ENCODE measurements around the gene AHNAK2. TPM values are rescaled to one million over a fixed set of nuclear protein-coding genes. Genes with fewer than 3 reads are reported as not detected.

Gene AHNAK2
- total RNA-seq, 1 donor from 2014 or later: 26.9 TPM

DNA sequence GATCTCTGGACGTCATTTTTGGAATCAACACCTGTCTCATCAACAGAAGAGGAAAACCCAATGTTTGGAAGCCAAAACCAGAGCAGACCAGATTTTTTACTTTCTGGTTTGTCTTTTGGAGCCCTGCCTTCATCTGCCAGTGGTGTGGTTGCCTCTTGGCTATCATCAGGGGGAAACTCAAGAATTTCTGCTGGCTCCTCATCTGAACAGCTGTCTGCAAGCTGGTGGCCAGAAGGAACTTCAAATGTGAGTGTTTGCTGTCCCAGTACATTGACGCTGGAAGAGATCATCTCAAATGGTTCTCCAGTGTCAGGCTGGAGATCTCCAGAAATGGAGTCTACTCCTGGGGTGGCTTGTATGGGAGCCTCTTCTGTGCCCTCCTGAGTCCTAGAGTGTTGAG, 39.7 kb downstream of the AHNAK2 start:
- TF ChIP-seq, protein P1, sequence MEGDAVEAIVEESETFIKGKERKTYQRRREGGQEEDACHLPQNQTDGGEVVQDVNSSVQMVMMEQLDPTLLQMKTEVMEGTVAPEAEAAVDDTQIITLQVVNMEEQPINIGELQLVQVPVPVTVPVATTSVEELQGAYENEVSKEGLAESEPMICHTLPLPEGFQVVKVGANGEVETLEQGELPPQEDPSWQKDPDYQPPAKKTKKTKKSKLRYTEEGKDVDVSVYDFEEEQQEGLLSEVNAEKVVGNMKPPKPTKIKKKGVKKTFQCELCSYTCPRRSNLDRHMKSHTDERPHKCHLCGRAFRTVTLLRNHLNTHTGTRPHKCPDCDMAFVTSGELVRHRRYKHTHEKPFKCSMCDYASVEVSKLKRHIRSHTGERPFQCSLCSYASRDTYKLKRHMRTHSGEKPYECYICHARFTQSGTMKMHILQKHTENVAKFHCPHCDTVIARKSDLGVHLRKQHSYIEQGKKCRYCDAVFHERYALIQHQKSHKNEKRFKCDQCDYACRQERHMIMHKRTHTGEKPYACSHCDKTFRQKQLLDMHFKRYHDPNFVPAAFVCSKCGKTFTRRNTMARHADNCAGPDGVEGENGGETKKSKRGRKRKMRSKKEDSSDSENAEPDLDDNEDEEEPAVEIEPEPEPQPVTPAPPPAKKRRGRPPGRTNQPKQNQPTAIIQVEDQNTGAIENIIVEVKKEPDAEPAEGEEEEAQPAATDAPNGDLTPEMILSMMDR (IDR thresholded peaks at IDR 0.05; ENCODE audit: unreplicated experiment): no peak
- peaks cover 16% of the 10 kb centered on the region for H3K36me3 Mint-ChIP-seq (ENCODE audit: low read depth, unreplicated experiment)

DNA sequence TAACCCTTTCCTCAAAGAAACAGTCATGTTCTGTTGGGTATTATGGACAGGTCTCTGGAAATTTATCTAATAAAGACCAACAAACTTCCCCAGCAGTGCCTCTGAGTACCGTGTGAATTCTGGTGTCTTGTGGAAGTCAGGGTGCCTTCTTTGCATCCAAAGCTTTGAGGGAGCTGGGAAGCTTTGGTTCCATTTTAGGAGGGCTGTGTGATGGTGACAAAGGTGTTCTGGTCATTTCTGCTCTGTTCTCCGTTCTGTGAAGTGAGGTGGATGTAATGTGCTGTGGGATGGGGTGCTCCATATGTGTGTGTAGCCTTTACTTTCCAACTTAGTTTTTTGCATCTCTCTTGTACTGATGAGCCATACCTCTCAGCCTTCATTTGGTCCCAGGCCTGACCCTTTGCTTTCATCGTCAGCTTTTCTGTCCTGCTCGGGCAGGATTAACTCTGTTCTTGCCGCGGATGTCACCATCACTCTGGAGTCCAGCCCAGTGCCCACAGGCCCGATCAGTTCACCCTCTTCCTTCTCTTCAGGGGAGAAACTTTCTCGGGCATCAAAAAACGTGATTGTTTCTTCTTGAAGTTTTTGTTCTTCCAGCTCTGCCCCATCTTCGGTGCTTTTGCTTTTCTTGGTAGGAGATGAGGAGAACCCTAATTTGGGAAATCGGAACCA, 40.3 kb downstream of the AHNAK2 start:
- TF ChIP-seq, protein P1 (IDR thresholded peaks at IDR 0.05; ENCODE audit: unreplicated experiment): no peak
- Mint-ChIP-seq H3K27me3 (ENCODE audit: unreplicated experiment) (peaks cover 21% of the 10 kb centered on the region), H3K36me3 (ENCODE audit: low read depth, unreplicated experiment) (peaks cover 16% of the 10 kb centered on the region), H3K9me3 (ENCODE audit: unreplicated experiment) (no peaks in the 10 kb centered on the region), H3K27ac (ENCODE audit: unreplicated experiment) (no peak overlapping the region), H3K4me3 (ENCODE audit: unreplicated experiment) (peak overlapping the region; percentile 32), H3K4me1 (ENCODE audit: unreplicated experiment) (peaks cover 10% of the 10 kb centered on the region)
- DNase-seq (ENCODE audit: low spot score): no peak

More for the DNA sequence above, 39.7 kb downstream of the AHNAK2 start:
- Mint-ChIP-seq H3K27ac (ENCODE audit: unreplicated experiment) (no peak overlapping the region), H3K4me1 (ENCODE audit: unreplicated experiment) (peaks cover 10% of the 10 kb centered on the region), H3K4me3 (ENCODE audit: unreplicated experiment) (no peak overlapping the region), H3K27me3 (ENCODE audit: unreplicated experiment) (peaks cover 21% of the 10 kb centered on the region), H3K9me3 (ENCODE audit: unreplicated experiment) (no peaks in the 10 kb centered on the region)
- no peak for DNase-seq (ENCODE audit: low spot score)

DNA sequence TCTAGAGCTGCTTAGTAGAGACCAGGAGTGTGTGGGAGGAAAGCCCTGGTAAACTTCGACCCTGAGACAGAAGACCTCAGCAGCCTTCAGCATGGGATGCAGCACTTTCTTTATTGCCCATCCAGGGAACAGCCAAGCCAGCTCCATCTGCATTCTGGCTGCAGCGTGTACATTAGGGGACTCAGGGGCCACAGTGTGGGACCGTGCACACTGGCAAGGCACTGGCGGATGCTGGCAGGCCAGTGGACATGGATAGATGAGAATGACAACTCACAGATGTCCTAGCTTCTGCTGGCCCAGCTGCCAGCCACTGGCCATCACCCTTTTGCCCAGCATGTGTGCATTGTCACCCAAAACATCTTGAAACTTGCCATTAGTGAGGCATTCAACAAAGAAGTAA, 41.0 kb downstream of the AHNAK2 start:
- Mint-ChIP-seq H3K4me3 (ENCODE audit: unreplicated experiment) (no peak overlapping the region), H3K36me3 (ENCODE audit: low read depth, unreplicated experiment) (peaks cover 16% of the 10 kb centered on the region), H3K27me3 (ENCODE audit: unreplicated experiment) (peaks cover 20% of the 10 kb centered on the region), H3K4me1 (ENCODE audit: unreplicated experiment) (peaks cover 10% of the 10 kb centered on the region), H3K9me3 (ENCODE audit: unreplicated experiment) (no peaks in the 10 kb centered on the region), H3K27ac (ENCODE audit: unreplicated experiment) (no peak overlapping the region)
- TF ChIP-seq, protein P1 (IDR thresholded peaks at IDR 0.05; ENCODE audit: unreplicated experiment): no peak
- no peak for DNase-seq (ENCODE audit: low spot score)

DNA sequence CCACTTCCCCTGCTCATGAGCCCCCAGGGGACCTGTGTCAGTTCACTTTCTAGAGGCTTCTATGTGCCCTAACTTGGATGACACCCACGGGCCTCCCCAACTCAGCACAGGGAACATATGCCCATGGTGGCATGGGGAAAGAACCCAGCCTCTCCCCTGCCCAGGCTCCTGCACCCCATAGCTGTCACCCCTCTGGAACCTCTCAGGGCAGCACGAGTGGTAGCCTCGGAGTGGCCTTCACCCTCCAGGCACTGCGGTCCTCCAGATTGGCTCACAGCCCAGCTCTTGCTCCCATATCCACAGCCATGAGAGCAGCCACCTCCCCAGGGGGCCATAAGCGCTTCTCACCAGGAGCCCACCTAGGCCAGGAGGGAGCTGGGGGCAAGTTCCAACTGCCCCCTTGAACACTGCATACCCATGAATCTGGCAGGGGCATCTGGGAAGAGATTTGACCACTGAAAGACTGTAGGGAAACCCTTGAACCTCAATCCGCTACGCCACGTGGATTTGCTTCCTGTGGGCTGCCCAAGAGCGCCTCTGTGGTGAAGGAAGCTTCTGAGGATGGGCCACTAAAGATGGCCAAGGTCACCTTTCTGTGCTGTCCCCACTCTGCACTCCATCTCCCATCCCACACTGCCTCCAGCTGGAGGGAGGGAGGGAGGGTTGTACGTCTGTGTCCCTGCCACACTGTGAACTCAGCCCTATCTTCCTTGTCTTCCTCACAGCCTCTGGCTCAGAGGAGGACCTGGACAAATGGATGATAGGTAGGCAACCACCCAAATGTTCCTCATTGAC, 41.6 kb downstream of the AHNAK2 start:
- Mint-ChIP-seq H3K36me3 (ENCODE audit: low read depth, unreplicated experiment) (peaks cover 16% of the 10 kb centered on the region), H3K27me3 (ENCODE audit: unreplicated experiment) (peaks cover 21% of the 10 kb centered on the region), H3K27ac (ENCODE audit: unreplicated experiment) (no peak overlapping the region), H3K4me1 (ENCODE audit: unreplicated experiment) (peaks cover 10% of the 10 kb centered on the region), H3K4me3 (ENCODE audit: unreplicated experiment) (no peak overlapping the region), H3K9me3 (ENCODE audit: unreplicated experiment) (no peaks in the 10 kb centered on the region)
- no peak for DNase-seq (ENCODE audit: low spot score)
- TF ChIP-seq, protein P1 (IDR thresholded peaks at IDR 0.05; ENCODE audit: unreplicated experiment): no peak

DNA sequence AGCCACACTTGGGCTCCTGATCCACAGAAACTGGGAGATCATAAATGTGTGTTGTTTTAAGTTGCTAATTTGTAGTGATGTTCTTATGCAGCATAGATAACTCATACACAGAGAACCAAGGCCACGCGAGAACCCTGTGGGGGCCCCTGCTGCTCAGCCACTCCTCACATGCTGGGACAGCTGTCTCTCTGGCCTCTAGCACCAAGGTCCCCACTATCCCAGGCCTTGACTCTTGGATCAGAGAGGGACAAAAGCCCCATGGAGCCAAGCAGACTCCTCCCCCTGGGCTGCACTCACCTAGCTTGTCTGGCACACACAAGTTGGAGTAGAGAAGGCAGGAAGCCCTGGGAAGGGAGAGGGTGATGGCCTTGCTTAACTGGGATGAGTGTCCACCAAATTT, 42.2 kb downstream of the AHNAK2 start:
- TF ChIP-seq, protein P1 (IDR thresholded peaks at IDR 0.05; ENCODE audit: unreplicated experiment): no peak
- H3K4me3 Mint-ChIP-seq (ENCODE audit: unreplicated experiment): no peak overlapping the region
- H3K27me3 Mint-ChIP-seq (ENCODE audit: unreplicated experiment): peaks cover 21% of the 10 kb centered on the region
- no peak overlapping the region for H3K27ac Mint-ChIP-seq (ENCODE audit: unreplicated experiment)
- no peaks in the 10 kb centered on the region for H3K9me3 Mint-ChIP-seq (ENCODE audit: unreplicated experiment)
- H3K4me1 Mint-ChIP-seq (ENCODE audit: unreplicated experiment): peaks cover 10% of the 10 kb centered on the region
- H3K36me3 Mint-ChIP-seq (ENCODE audit: low read depth, unreplicated experiment): peaks cover 14% of the 10 kb centered on the region
- DNase-seq (ENCODE audit: low spot score): no peak

Data from endothelial cell (in vitro differentiated cells).